Measurements from ENCODE around the gene EI24.

GRCh38 chr11:125550780-125551179, 18.5 kb upstream of the EI24 start:
- TF ChIP-seq USF2 (IDR thresholded peaks at IDR 0.05; ENCODE audit: low read depth, low read length) (no peak), BHLHE40 (IDR thresholded peaks at IDR 0.05; ENCODE audit: low read depth, low read length) (no peak), CEBPB (IDR thresholded peaks at IDR 0.05; ENCODE audit: low read depth, low read length) (no peak)

Data from IMR-90 (cell line).